GM03348 (cell line): ENCODE measurements around the gene CORO7.

Source experiments
- DNase-seq: peaks from one replicate; pipeline ENCODE4 v3.0.0; 2012; ENCODE audit warnings: low spot score

CORO7 gene

GRCh38 chr16:4371357-4372000, 44.9 kb downstream of the CORO7 start, which contains the start of gene VASN:
Gene VASN, plus strand, starts transcription at chr16:4371848. Its CDS starts 9,030 bp downstream, at chr16:4380878.
- DNase-seq, result peak; percentile 97

- peak; percentile 71 for DNase-seq
Measured at GRCh38 chr16:4370570-4371356, 45.6 kb downstream of the CORO7 start.

- no peak for DNase-seq
Measured at GRCh38 chr16:4370151-4370550, 46.2 kb downstream of the CORO7 start.

GRCh38 chr16:4369007-4369733, 47.2 kb downstream of the CORO7 start:
- DNase-seq, result peak; percentile 67

- no peak for DNase-seq
Measured at GRCh38 chr16:4367393-4367856, 49.0 kb downstream of the CORO7 start.

- DNase-seq, result no peak
Measured at GRCh38 chr16:4366016-4366415, 50.4 kb downstream of the CORO7 start.

- DNase-seq, result no peak
Measured at GRCh38 chr16:4365615-4366014, 50.8 kb downstream of the CORO7 start.

GRCh38 chr16:4365014-4365406, 51.4 kb downstream of the CORO7 start:
- DNase-seq, result no peak

GRCh38 chr16:4364196-4365013, 52.0 kb downstream of the CORO7 start:
- no peak for DNase-seq

- DNase-seq, result no peak
Measured at GRCh38 chr16:4362476-4363135, 53.8 kb downstream of the CORO7 start.

- no peak for DNase-seq
Measured at GRCh38 chr16:4361944-4362311, 54.5 kb downstream of the CORO7 start.

- DNase-seq, result no peak
Measured at GRCh38 chr16:4361033-4361943, 55.1 kb downstream of the CORO7 start.

- no peak for DNase-seq
Measured at GRCh38 chr16:4360538-4361021, 55.8 kb downstream of the CORO7 start.

GRCh38 chr16:4359914-4360313, 56.5 kb downstream of the CORO7 start:
- no peak for DNase-seq

GRCh38 chr16:4358831-4359561, 57.4 kb downstream of the CORO7 start:
- DNase-seq, result peak; percentile 80

GRCh38 chr16:4358236-4358635, 58.2 kb downstream of the CORO7 start:
- no peak for DNase-seq

GRCh38 chr16:4356820-4357219, 59.6 kb downstream of the CORO7 start:
- no peak for DNase-seq

- DNase-seq, result no peak
Measured at GRCh38 chr16:4354512-4355409, 61.6 kb downstream of the CORO7 start.
